ENCODE results near the gene PID1. TPM values are rescaled to one million over a fixed set of nuclear protein-coding genes. Genes with fewer than 3 reads are reported as not detected.

PID1 gene
- total RNA-seq, 1 experiment from 2014 or later = 0.15 TPM

- no peaks in the 10 kb centered on the region for H3K9me3 ChIP-seq (ENCODE audit: control insufficient read depth in 1 of 2, insufficient read depth in 1 of 2, low read depth in 1 of 2, low read length in 2 of 2)
- H3K4me2 ChIP-seq (ENCODE audit: low read length) = peak overlapping the region; percentile 64
- ATAC-seq (peak; percentile 99), DNase-seq (ENCODE audit: low read depth, low spot score) (peak; percentile 81)
- peak overlapping the region in 1 of 2 experiments; percentile 18; a peak in 1 of 4 replicates for H3K4me3 ChIP-seq (replicated peaks in 1 of 2; ENCODE audit: low read depth in 1 of 2, low read length in 2 of 2)
- RAD21 ChIA-PET (ENCODE audit: low non-redundant PET in 1 of 2, low total read pairs in 2 of 2, uncharacterized antibody in 2 of 2, unreplicated experiment in 2 of 2) = no interaction called here
- no peak overlapping the region for H3K9ac ChIP-seq (ENCODE audit: low read length)
- intact Hi-C loops (cut with micrococcal nuclease) = loop anchor here (1.0 to 5.0 kb wide), 3 partner anchors 141 to 592 kb away; no protein-coding TSS in a partner anchor
- peaks cover 0 to 10% of the 10 kb centered on the region in 2 experiments; a peak in 3 of 4 replicates for H3K4me1 ChIP-seq (ENCODE audit: control insufficient read depth in 1 of 2, insufficient read depth in 2 of 2, low read length in 2 of 2)
- peak overlapping the region; percentile 90 for H2AFZ ChIP-seq (ENCODE audit: low read depth, low read length, poor library complexity, severe bottlenecking)
- no peak overlapping the region for H3K27ac ChIP-seq (ENCODE audit: low read depth, low read length)
- H3K27me3 ChIP-seq (ENCODE audit: insufficient read depth, low read length) = no peaks in the 10 kb centered on the region
- no peaks in the 10 kb centered on the region for H3K36me3 ChIP-seq (ENCODE audit: control insufficient read depth in 1 of 2, insufficient read depth in 2 of 2, low read length in 2 of 2)
- CTCF ChIA-PET = interaction anchor here (0.6 to 2.9 kb wide), 11 partner anchors 9 to 1383 kb away, joined by 3 to 17 read pairs (median 4); no protein-coding TSS in a partner anchor
- H3K9me2 ChIP-seq (ENCODE audit: insufficient read depth) = no peaks in the 10 kb centered on the region
- POLR2A ChIA-PET = interaction anchor here (1.0 kb wide), 1 partner anchor 313 kb away, joined by 3 read pairs; no protein-coding TSS in a partner anchor
- no peaks in the 10 kb centered on the region for H4K20me1 ChIP-seq (ENCODE audit: insufficient read depth)
- TF ChIP-seq SP1 (IDR thresholded peaks at IDR 0.05; ENCODE audit: low read depth) (no peak; the same call in 1 of the 2 replicates), SRF (IDR thresholded peaks at IDR 0.05; ENCODE audit: low read depth) (no peak), MAX (IDR thresholded peaks at IDR 0.05) (peak; percentile 24; the same call in 1 of the 2 replicates), EZH2 (IDR thresholded peaks at IDR 0.05) (no peak), RAD21 (IDR thresholded peaks at IDR 0.05; ENCODE audit: low read depth) (peak; percentile 78), POLR2AphosphoS5 (IDR thresholded peaks at IDR 0.05; ENCODE audit: low read depth, low read length) (no peak), FOSL1 (IDR thresholded peaks at IDR 0.05; ENCODE audit: low read depth) (no peak), JUND (IDR thresholded peaks at IDR 0.05) (no peak), SIN3A (IDR thresholded peaks at IDR 0.05; ENCODE audit: low read depth) (no peak), POLR2A (IDR thresholded peaks at IDR 0.05; ENCODE audit: borderline replicate concordance, extremely low read depth, insufficient read depth, insufficient read length) (no peak), ZBTB33 (IDR thresholded peaks at IDR 0.05; ENCODE audit: extremely low read depth, insufficient replicate concordance, low read length) (no peak), ATF3 (IDR thresholded peaks at IDR 0.05) (no peak), CEBPB (IDR thresholded peaks at IDR 0.05; ENCODE audit: low read depth) (no peak), CTCF (IDR thresholded peaks at IDR 0.05 in 2 of 3, conservative IDR thresholded peaks at IDR 0.05 in 1 of 3; ENCODE audit: borderline replicate concordance in 1 of 3, insufficient read depth in 1 of 3, low read depth in 2 of 3, low read length in 2 of 3) (peak; percentile 71 to 82 (median 79); a peak in 5 of 6 replicates), EZH2phosphoT487 (IDR thresholded peaks at IDR 0.05; ENCODE audit: borderline replicate concordance) (no peak), CBX3 (IDR thresholded peaks at IDR 0.05; ENCODE audit: low read depth) (peak; percentile 67; the same call in 1 of the 2 replicates), EGR1 (IDR thresholded peaks at IDR 0.05; ENCODE audit: low read depth) (peak; percentile 62; the same call in 1 of the 2 replicates), TCF7L2 (IDR thresholded peaks at IDR 0.05; ENCODE audit: borderline replicate concordance, extremely low read depth, insufficient read depth, insufficient read length) (no peak)
- BruUV-seq (replicated peaks) = no TSS peak
- H3K79me2 ChIP-seq (ENCODE audit: insufficient read depth, low read length) = no peaks in the 10 kb centered on the region
Observed at GRCh38 chr2:229273723-229274338, 2.7 kb upstream of the PID1 start.

Data from HCT116 (cell line).